Tibial artery (tissue), 4 donors: ENCODE measurements around the gene ZNF540.
A peak's percentile ranks its signal among the peaks of the same experiment; 100 is the strongest.

Experiments used
- DNase-seq, 2 donors: peaks; one replicate each; pipeline ENCODE4 v3.0.0-alpha.2; 2019
- H3K27ac ChIP-seq, 2 donors: fragments of 200-600 bp; sonication (generic) in 1 of 2; 1 replicate in 1 of 2; 2 replicates in 1 of 2; pipeline ENCODE4 v1.5.1; 2018 to 2019; ENCODE audit warnings: mild to moderate bottlenecking in 1 of 2
- H3K27me3 ChIP-seq, 2 donors: fragments of 200-600 bp; sonication (generic) in 1 of 2; one replicate each; pipeline versions ENCODE4 v1.5.1 to v1.6.0; 2016 to 2019
- H3K36me3 ChIP-seq, 3 donors: fragments of 200-600 bp; sonication (generic) in 2 of 3; one replicate each; pipeline ENCODE4 v1.5.1; 2016 to 2019; ENCODE audit warnings: mild to moderate bottlenecking in 2 of 3
- H3K4me1 ChIP-seq, 4 donors: fragments of 200-600 bp; sonication (generic) in 2 of 4; 1 replicate in 3 of 4; 2 replicates in 1 of 4; pipeline ENCODE4 v1.5.1; 2016 to 2019
- H3K4me3 ChIP-seq, 2 donors: fragments of 200-600 bp; sonication (generic) in 1 of 2; 1 replicate in 1 of 2; 2 replicates in 1 of 2; pipeline ENCODE4 v1.5.1; 2018 to 2019; ENCODE audit warnings: mild to moderate bottlenecking in 2 of 2
- H3K9me3 ChIP-seq, 3 donors: fragments of 200-600 bp; sonication (generic) in 1 of 3; one replicate each; pipeline ENCODE4 v1.5.1; 2016 to 2019
- CTCF ChIP-seq, 2 experiments: fragments of 200-600 bp in 1 of 2; fragments of 450-650 bp in 1 of 2; IDR thresholded peaks; one replicate each; pipeline ENCODE4 v1.5.1; 2017 to 2019; ENCODE audit warnings: antibody characterized with exemption in 2 of 2, mild to moderate bottlenecking in 1 of 2, moderate library complexity in 1 of 2
- intact Hi-C: fragments of 100-400 bp; cut with DNase I; formaldehyde crosslinking; loops from one replicate; pipeline ENCODE4 v1.15.0; 2023; ENCODE audit warnings: low total_unique reads

Gene ZNF540

GRCh38 chr19:37572203-37572602 is 22.5 kb upstream of the ZNF540 start:
- peaks cover 0 to 64% (median 7%) of the 10 kb centered on the region in 3 donors for H3K36me3 ChIP-seq
- intact Hi-C loops, result no loop called here
- no peak overlapping the region for H3K4me3 ChIP-seq
- no peaks in the 10 kb centered on the region for H3K27me3 ChIP-seq
- H3K9me3 ChIP-seq, result peaks cover 0 to 75% (median 14%) of the 10 kb centered on the region in 3 donors
- H3K4me1 ChIP-seq, result no peaks in the 10 kb centered on the region
- no peak for DNase-seq
- H3K27ac ChIP-seq, result no peak overlapping the region
- no peak for TF ChIP-seq CTCF (IDR thresholded peaks at IDR 0.05)

GRCh38 chr19:37583340-37583739 is 11.3 kb upstream of the ZNF540 start:
- intact Hi-C loops, result no loop called here
- no peak for TF ChIP-seq CTCF (IDR thresholded peaks at IDR 0.05)
- H3K4me1 ChIP-seq, result no peaks in the 10 kb centered on the region
- no peaks in the 10 kb centered on the region for H3K27me3 ChIP-seq
- H3K27ac ChIP-seq, result no peak overlapping the region
- H3K36me3 ChIP-seq, result peaks cover 0 to 97% (median 92%) of the 10 kb centered on the region in 3 donors
- H3K9me3 ChIP-seq, result peaks cover 3 to 58% (median 47%) of the 10 kb centered on the region in 3 donors
- no peak overlapping the region for H3K4me3 ChIP-seq
- no peak for DNase-seq

- Histone ChIP-seq H3K9me3 (peaks cover 0 to 24% (median 8%) of the 10 kb centered on the region in 3 donors), H3K36me3 (peaks cover 7 to 29% (median 20%) of the 10 kb centered on the region in 3 donors), H3K27ac (peak overlapping the region; percentile 78 to 86), H3K4me3 (peak overlapping the region; percentile 68 to 71), H3K27me3 (no peaks in the 10 kb centered on the region), H3K4me1 (peaks cover 0 to 23% (median 11%) of the 10 kb centered on the region in 4 donors)
- DNase-seq, result no peak
- no peak for TF ChIP-seq CTCF (IDR thresholded peaks at IDR 0.05)
- intact Hi-C loops, result loop anchor here (10.0 kb wide), 2 partner anchors 119 to 1379 kb away; partner anchors contain the start of genes ZNF146 and ZNF565
Observed at GRCh38 chr19:37593996-37594303, 726 bp upstream of the ZNF540 start.

GRCh38 chr19:37594982-37595382 is 306 bp downstream of the ZNF540 start:
- no peaks in the 10 kb centered on the region for H3K27me3 ChIP-seq
- H3K9me3 ChIP-seq, result peaks cover 0 to 21% (median 6%) of the 10 kb centered on the region in 3 donors
- H3K27ac ChIP-seq, result peak overlapping the region; percentile 78 to 86
- TF ChIP-seq CTCF (IDR thresholded peaks at IDR 0.05), result no peak
- intact Hi-C loops, result loop anchor here (10.0 kb wide), 2 partner anchors 120 to 1380 kb away; partner anchors contain the start of genes ZNF146 and ZNF565
- peak; percentile 58 to 87 for DNase-seq
- peaks cover 17 to 39% (median 30%) of the 10 kb centered on the region in 3 donors for H3K36me3 ChIP-seq
- peak overlapping the region; percentile 68 to 71 for H3K4me3 ChIP-seq
- H3K4me1 ChIP-seq, result peaks cover 0 to 23% (median 11%) of the 10 kb centered on the region in 4 donors

GRCh38 chr19:37635076-37636056 is 40.7 kb downstream of the ZNF540 start:
- intact Hi-C loops, result no loop called here
- Histone ChIP-seq H3K4me1 (no peaks in the 10 kb centered on the region), H3K27ac (no peak overlapping the region), H3K9me3 (peaks cover 21 to 95% (median 65%) of the 10 kb centered on the region in 3 donors), H3K4me3 (no peak overlapping the region), H3K36me3 (peaks cover 55 to 79% (median 78%) of the 10 kb centered on the region in 3 donors), H3K27me3 (no peaks in the 10 kb centered on the region)
- no peak for TF ChIP-seq CTCF (IDR thresholded peaks at IDR 0.05)
- DNase-seq, result no peak
